IMR-90 (cell line): ENCODE data around the gene U2SURP.

Experiments used
- CHD1 ChIP-seq: IDR thresholded peaks from 2 replicates; pipeline ENCODE4 v1.6.1; 2012; ENCODE audit warnings: low read depth, low read length, improper control_type of control experiment
- POLR2A ChIP-seq: IDR thresholded peaks from 2 replicates; pipeline ENCODE4 v1.6.1; 2012; ENCODE audit warnings: mild to moderate bottlenecking, low read depth, low read length
- RFX5 ChIP-seq: IDR thresholded peaks from 2 replicates; pipeline ENCODE4 v1.8.0; 2012; ENCODE audit warnings: low read depth, mild to moderate bottlenecking, low read length, moderate library complexity
- SMC3 ChIP-seq: fragments of 150-350 bp; IDR thresholded peaks from 2 replicates; pipeline ENCODE4 v1.6.1; 2016; ENCODE audit warnings: low read depth, mild to moderate bottlenecking, antibody characterized with exemption, low read length, moderate library complexity
- TF ChIP-seq, protein P1 (sequence below): conservative IDR thresholded peaks from 2 replicates; pipeline ENCODE4 v1.5.1; 2012; ENCODE audit warnings: mild to moderate bottlenecking, low read depth, low read length, improper control_type of control experiment

DNA sequence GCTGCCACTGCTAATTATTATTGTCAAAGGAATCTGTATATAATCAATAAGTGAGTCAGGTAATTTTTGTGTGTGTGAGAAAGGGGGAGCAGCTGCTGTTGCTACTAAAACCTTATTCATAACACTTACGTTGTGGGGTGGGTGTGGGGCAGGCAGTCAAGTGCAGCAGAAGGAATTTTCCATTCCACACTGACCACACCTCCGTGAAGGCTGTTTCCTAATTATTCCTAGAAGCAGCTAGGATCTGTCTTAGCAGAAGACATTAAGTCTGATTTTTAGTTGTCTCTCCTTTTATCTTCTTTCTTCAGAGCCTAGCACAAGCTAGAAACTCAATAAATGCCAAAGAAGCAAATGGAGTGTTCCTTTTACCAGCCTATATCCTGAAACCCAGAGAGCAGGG, 4.0 kb upstream of the U2SURP start:
- TF ChIP-seq POLR2A (no peak), SMC3 (no peak), RFX5 (no peak), CHD1 (no peak)
- TF ChIP-seq, protein P1, sequence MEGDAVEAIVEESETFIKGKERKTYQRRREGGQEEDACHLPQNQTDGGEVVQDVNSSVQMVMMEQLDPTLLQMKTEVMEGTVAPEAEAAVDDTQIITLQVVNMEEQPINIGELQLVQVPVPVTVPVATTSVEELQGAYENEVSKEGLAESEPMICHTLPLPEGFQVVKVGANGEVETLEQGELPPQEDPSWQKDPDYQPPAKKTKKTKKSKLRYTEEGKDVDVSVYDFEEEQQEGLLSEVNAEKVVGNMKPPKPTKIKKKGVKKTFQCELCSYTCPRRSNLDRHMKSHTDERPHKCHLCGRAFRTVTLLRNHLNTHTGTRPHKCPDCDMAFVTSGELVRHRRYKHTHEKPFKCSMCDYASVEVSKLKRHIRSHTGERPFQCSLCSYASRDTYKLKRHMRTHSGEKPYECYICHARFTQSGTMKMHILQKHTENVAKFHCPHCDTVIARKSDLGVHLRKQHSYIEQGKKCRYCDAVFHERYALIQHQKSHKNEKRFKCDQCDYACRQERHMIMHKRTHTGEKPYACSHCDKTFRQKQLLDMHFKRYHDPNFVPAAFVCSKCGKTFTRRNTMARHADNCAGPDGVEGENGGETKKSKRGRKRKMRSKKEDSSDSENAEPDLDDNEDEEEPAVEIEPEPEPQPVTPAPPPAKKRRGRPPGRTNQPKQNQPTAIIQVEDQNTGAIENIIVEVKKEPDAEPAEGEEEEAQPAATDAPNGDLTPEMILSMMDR: no peak
